CD4-positive, alpha-beta T cell treated with Interleukin-12 subunit alpha and Interleukin-12 subunit beta, for 1 hour (primary cell): ENCODE measurements around the gene PNLDC1.

Source experiments
- DNase-seq: peaks from one replicate; pipeline ENCODE4 v3.0.0-alpha.2; 2020

The PNLDC1 gene, protein sequence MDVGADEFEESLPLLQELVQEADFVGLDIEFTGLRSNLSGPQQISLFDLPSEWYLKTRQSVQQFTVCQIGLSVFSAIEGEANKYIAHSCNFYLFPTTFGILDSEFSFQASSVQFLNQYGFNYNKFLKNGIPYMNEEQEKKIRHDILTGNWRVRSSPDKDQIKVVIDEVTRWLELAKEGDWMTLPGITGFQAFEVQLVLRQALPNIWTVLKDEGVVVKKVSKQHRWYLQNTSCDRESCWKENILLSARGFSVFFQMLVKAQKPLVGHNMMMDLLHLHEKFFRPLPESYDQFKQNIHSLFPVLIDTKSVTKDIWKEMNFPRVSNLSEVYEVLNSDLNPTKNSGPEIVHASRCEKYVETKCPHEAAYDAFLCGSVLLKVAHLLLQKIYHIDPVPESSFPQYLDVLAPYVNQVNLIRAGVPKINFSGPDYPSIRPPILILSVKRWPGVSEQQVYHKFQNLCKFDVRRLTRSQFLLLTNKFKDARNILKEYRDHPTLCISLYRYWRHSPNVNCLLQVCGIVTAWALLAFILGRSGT

GRCh38 chr6:159800141-159800865, at the start of gene PNLDC1:
Gene PNLDC1 (plus strand): TSS chr6:159800276. CDS start chr6:159800308, 32 bp downstream.
- DNase-seq = no peak

- no peak for DNase-seq
These were observed 48.6 kb upstream of the PNLDC1 start for GRCh38 chr6:159751448-159751847.

DNA sequence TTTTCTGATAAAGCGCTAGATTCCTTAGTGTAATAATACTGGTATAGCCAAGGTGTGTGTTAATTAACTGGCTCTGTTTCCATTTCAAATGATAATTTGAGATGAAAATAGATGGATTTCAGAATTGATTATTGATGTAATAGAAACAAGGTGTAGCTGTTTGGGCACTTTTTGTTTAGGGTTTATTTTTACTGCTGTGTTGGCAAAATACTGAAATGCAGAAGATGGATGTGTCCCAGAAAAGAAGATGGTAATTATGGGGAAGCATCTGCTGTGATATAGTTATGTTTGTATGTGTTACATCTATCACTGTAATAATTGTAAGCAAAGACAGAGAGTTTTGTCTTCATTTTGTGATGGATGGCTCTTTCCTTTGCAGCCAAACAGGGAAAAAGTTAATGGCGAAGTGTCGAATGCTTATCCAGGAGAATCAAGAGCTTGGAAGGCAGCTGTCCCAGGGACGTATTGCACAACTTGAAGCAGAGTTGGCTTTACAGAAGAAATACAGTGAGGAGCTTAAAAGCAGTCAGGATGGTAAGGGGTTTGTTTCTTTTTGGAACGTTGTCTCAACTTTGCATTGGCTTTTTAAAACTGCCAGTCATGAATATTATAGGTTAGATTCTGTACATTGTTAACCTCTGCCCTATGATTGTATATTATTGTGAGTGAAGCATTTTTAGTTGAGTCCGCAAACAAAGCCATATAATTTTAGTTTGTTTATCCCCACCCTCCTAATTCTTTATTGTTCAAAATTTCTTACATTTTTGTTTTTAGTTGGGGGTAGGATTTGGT, 46.8 kb upstream of the PNLDC1 start:
- DNase-seq = no peak

DNA sequence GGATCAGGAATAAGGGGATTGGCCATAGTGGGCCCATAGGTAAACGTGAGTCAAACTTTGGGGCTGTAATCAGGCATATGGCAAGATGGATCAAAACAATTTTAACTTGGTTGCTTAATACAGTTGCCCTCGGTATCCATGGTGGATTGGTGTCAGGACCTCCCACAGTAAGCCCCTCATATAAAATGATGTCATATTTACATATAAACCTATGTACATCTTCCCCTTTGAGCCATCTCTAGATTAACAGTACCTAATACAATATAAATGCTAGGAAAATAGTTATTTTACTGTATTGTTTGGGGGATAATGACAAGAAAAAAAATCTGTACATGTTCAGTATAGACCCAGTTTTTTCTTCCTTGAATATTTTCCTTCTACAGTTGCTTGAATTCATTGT, 45.7 kb upstream of the PNLDC1 start:
- DNase-seq = no peak

- DNase-seq = no peak
These were observed 44.8 kb upstream of the PNLDC1 start for GRCh38 chr6:159754959-159755914.

DNA sequence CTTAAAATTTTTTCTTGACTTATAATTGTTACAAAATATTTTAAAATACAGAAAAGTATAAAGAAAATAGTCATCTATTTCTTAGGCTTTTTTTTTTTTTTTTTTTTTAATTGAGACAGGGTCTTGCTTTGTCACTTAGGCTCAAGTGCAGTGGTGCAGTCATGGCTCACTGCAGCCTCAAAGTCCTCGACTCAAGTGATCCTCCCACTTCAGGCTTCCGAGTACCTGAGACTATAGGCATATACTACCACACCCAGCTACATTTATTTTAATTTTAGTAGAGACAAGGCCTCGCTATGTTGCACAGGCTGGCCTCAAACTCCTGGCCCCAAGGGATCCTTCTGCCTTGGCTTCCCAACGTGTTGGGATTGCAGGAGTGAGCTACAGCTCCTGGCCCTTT, 43.6 kb upstream of the PNLDC1 start:
- DNase-seq = no peak

DNA sequence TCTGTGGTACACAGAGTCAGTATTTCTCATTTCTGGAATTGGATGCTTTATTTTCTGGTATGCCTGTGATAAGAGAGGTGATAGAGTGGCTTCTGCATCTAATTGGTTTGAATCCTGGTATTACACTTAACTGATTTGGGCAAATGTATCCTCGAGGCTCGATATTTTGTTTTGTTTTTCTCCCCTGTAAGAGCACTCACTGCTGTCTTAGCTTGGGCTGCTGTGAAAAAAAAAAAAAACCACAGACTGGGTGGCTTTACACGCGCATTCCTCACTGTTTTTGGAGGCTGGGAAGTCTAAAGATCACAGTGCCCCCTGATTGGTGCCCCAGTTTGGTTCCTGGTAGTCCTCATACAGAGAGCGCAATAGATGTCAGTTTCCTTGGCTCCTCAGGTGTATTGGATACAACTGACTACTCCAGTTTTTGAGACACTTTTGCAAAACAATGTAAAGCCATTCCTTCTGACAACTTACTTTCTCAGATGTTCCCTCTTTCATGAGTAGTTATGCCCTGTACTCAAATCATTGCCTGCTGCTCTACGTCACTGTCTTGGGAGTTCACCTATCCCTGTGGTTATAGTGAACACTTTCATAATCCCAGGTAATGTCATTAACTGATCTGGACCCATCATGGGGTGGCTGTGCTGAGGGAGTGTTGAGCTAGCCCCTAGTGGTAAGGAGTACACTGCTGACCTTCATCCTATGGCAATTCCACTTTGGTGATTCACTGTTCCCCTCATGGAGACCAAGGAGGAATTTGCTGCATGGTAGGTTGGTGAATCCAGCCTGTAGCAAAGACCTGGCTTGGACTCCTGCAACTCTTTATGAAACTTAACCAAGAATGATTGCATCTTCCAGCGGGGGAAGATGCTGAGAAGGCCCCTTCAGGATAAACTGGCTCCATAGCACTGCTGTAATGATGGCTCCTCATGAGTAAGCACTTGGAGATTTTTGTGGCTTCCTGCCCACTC, 41.8 kb upstream of the PNLDC1 start:
- no peak for DNase-seq

GRCh38 chr6:159759645-159760044, 40.4 kb upstream of the PNLDC1 start:
- DNase-seq = no peak

- no peak for DNase-seq
These were observed 39.4 kb upstream of the PNLDC1 start for GRCh38 chr6:159760602-159761057.

GRCh38 chr6:159761129-159761872, 38.8 kb upstream of the PNLDC1 start:
- no peak for DNase-seq

DNA sequence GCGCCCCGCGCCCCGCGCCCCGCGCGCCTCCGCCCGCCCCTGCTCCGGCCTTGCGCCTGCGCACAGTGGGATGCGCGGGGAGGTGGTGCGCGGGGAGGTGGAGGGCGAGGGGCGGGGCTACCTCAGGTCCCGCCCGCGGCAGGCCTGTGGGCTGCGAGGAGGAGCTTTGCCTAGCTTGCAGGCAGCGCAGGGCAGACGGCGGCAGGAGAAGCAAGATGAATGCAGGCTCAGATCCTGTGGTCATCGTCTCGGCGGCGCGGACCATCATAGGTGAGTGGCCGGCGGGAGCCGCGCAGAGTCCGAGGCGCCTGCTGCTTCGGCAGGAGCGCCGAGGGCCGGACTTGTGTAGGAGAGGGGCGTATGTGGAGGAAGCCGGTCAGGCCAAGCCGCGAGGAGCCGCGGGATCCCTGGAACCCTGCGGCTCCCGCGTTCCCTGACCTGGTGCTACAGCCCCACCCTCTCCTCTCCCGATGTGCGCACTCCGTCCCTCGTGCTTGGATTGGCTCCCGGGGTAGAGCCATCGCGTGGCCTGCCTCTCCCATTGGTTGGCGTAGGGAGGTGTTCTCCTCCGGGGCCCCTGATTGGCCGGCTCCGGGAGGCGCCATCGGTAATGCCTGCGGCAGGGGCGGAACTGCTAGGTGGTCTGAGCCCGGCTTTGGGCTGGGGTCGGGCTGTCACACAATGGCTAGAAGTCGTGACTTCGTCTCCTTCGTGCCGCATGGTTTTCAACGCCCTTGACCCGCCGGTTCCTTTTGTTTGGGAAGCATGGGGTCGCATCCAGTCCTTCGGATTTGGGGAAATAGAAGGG, 38.0 kb upstream of the PNLDC1 start, which contains the start of gene ACAT2:
Gene ACAT2 (plus strand): TSS at position 173 of the 808 bp plus-strand sequence. CDS start 43 bp downstream, at position 216.
- peak; percentile 94 for DNase-seq

DNA sequence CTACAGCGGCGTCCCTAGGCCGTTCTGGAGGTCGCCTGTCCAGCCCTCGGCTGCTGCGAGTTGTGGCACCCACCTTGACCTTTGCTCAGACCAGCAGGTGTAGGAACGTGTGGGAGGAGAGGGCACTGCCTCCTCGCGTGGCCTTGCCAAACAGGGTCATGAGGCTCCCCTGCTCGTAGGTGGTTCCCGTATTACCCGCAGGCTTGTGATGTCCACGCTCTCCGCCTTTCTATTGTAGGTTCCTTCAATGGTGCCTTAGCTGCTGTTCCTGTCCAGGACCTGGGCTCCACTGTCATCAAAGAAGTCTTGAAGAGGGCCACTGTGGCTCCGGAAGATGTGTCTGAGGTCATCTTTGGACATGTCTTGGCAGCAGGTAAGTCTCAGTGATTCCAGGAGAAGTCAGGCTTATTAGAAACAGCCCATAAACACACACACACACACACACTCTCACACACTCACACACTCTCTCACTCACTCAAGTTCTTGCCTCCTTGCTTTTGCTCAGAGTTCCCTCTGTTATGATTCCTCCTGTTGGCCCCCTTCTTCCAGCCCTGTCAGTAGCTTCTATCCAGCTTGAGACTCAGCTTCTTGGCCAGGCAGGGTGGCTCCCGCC, 37.3 kb upstream of the PNLDC1 start:
- peak; percentile 60 for DNase-seq

GRCh38 chr6:159766906-159767305, 33.2 kb upstream of the PNLDC1 start:
- no peak for DNase-seq

DNA sequence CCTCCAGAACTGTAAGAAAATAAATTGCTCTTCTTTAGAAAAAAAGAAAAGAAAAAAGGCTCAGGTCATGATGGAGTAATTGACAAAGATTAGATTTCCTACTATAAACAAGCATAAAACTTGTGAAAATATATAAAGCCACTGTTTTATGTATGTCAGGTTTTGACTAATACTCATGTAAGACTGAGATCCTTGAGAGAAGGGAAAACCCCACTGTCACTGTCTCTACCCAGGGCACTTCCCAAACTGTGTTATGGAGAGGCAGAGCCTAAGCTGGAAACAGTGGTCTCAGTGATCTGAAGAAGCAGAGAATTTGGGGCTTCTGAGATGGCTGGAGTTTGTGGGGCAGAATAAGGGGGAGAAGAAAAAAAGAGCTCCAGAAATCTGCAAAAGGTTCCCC, 30.6 kb upstream of the PNLDC1 start:
- no peak for DNase-seq

- no peak for DNase-seq
These were observed 27.9 kb upstream of the PNLDC1 start for GRCh38 chr6:159772196-159772595.

DNA sequence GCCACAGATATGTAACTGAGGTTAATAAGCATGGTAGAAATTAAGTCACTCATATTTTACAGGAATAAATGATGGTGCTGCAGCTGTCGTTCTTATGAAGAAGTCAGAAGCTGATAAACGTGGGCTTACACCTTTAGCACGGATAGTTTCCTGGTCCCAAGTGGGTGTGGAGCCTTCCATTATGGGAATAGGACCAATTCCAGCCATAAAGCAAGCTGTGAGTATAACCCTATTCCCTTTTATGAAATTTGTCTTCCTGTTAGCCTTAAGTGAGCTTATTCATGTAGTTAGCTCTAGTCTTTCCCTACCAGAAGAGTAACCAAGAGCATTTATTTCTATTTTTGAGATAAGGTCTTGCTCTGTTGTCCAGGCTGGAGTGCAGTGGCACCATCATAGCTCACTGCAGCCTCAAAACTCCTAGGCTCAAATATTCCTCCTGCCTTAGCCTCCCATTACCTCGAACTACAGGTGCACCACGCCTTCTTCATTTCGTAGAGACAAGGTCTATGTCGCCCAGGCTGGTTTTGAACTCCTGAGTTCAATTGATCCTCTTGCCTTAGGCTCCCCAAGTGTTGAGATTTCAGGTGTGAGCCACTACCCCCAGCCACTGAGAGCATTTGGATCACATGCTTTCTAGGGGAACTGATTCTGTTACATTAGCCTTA, 22.7 kb upstream of the PNLDC1 start:
- no peak for DNase-seq

- DNase-seq = no peak
These were observed 21.9 kb upstream of the PNLDC1 start for GRCh38 chr6:159778131-159778530.
